Loucy (cell line): ENCODE results near the gene CETN2.

Experiments used
- CTCF ChIP-seq: fragments of 200-600 bp; sonication (generic); conservative IDR thresholded peaks from 2 replicates; pipeline ENCODE4 v1.5.1; 2014; ENCODE audit warnings: mild to moderate bottlenecking, antibody characterized with exemption, low read length
- EZH2phosphoT487 ChIP-seq: fragments of 200-600 bp; IDR thresholded peaks from 2 replicates; pipeline ENCODE4 v1.6.1; 2018; ENCODE audit warnings: antibody characterized with exemption, mild to moderate bottlenecking, moderate library complexity, borderline replicate concordance

- TF ChIP-seq CTCF (no peak), EZH2phosphoT487 (no peak)
Observed at GRCh38 chrX:152813206-152813605, 17.4 kb downstream of the CETN2 start.
